HCT116 (cell line): ENCODE measurements around the gene LCE3D.

Source experiments
- EGR1 ChIP-seq: IDR thresholded peaks from 2 replicates; pipeline ENCODE4 v1.6.1; 2012; ENCODE audit warnings: low read depth
- EZH2 ChIP-seq: fragments of 200-600 bp; sonication (generic); IDR thresholded peaks from 2 replicates; pipeline ENCODE4 v1.6.1; 2017; ENCODE audit warnings: antibody characterized with exemption, mixed run types
- FOSL1 ChIP-seq: IDR thresholded peaks from 2 replicates; pipeline ENCODE4 v1.6.1; 2012; ENCODE audit warnings: low read depth
- JUND ChIP-seq: IDR thresholded peaks from 2 replicates; pipeline ENCODE4 v1.6.1; 2012
- POLR2A ChIP-seq: IDR thresholded peaks from 2 replicates; pipeline ENCODE4 v1.7.0; 2011; ENCODE audit warnings: borderline replicate concordance; ENCODE audit not compliant: insufficient read depth, insufficient read length; ENCODE audit errors: extremely low read depth
- POLR2AphosphoS5 ChIP-seq: IDR thresholded peaks from 2 replicates; pipeline ENCODE4 v1.6.1; 2011; ENCODE audit warnings: mild to moderate bottlenecking, low read depth, low read length, moderate library complexity
- RAD21 ChIP-seq: IDR thresholded peaks from 2 replicates; pipeline ENCODE4 v1.6.1; 2012; ENCODE audit warnings: low read depth, mild to moderate bottlenecking
- REST ChIP-seq: IDR thresholded peaks from 2 replicates; pipeline ENCODE4 v1.6.1; 2012; ENCODE audit warnings: low read depth
- SIN3A ChIP-seq: IDR thresholded peaks from 2 replicates; pipeline ENCODE4 v1.6.1; 2012; ENCODE audit warnings: low read depth
- SRF ChIP-seq: IDR thresholded peaks from 2 replicates; pipeline ENCODE4 v1.6.1; 2012; ENCODE audit warnings: low read depth
- TF ChIP-seq, protein P1 (sequence below), 3 experiments: fragments of 200-600 bp in 1 of 3; sonication (generic) in 1 of 3; IDR thresholded peaks in 2 of 3; conservative IDR thresholded peaks in 1 of 3; 2 replicates each; pipeline ENCODE4 v1.5.1; 2012 to 2017; ENCODE audit warnings: low read depth in 2 of 3, low read length in 2 of 3, antibody characterized with exemption in 1 of 3, borderline replicate concordance in 1 of 3, control low read depth in 1 of 3, mild to moderate bottlenecking in 1 of 3, mixed read lengths in 1 of 3, mixed run types in 1 of 3, moderate library complexity in 1 of 3; ENCODE audit not compliant: insufficient read depth in 1 of 3
- TF ChIP-seq, protein P2 (sequence below): IDR thresholded peaks from 2 replicates; pipeline ENCODE4 v1.6.1; 2011; ENCODE audit warnings: mild to moderate bottlenecking, low read length, moderate library complexity; ENCODE audit not compliant: insufficient replicate concordance; ENCODE audit errors: extremely low read depth

DNA sequence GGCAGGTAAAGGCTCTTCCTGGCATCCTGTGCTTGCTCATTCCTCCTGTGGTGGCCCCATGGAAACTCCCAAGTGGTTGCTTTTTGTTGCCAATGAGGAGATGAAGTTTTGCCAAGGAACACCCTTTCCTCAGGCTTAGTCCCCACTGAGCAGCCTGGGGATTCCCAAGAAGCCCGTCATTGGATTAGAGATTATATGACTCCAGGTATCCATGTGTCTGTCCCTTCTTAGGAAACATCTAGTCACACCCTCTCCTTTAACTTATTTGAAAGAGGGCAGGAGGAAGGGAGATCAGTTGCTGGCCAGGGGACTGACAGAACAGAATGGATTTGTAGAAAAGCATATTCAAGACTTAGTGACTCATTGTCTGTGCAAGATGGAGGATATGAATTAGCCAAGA is 46.4 kb upstream of the LCE3D start:
- no peak for TF ChIP-seq POLR2A
- no peak for TF ChIP-seq EZH2
- TF ChIP-seq, protein P1, sequence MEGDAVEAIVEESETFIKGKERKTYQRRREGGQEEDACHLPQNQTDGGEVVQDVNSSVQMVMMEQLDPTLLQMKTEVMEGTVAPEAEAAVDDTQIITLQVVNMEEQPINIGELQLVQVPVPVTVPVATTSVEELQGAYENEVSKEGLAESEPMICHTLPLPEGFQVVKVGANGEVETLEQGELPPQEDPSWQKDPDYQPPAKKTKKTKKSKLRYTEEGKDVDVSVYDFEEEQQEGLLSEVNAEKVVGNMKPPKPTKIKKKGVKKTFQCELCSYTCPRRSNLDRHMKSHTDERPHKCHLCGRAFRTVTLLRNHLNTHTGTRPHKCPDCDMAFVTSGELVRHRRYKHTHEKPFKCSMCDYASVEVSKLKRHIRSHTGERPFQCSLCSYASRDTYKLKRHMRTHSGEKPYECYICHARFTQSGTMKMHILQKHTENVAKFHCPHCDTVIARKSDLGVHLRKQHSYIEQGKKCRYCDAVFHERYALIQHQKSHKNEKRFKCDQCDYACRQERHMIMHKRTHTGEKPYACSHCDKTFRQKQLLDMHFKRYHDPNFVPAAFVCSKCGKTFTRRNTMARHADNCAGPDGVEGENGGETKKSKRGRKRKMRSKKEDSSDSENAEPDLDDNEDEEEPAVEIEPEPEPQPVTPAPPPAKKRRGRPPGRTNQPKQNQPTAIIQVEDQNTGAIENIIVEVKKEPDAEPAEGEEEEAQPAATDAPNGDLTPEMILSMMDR (IDR thresholded peaks at IDR 0.05 in 2 of 3, conservative IDR thresholded peaks at IDR 0.05 in 1 of 3; ENCODE audit: borderline replicate concordance in 1 of 3, insufficient read depth in 1 of 3, low read depth in 2 of 3, low read length in 2 of 3): no peak
- no peak for TF ChIP-seq POLR2AphosphoS5
- TF ChIP-seq EGR1: no peak
- TF ChIP-seq, protein P2, sequence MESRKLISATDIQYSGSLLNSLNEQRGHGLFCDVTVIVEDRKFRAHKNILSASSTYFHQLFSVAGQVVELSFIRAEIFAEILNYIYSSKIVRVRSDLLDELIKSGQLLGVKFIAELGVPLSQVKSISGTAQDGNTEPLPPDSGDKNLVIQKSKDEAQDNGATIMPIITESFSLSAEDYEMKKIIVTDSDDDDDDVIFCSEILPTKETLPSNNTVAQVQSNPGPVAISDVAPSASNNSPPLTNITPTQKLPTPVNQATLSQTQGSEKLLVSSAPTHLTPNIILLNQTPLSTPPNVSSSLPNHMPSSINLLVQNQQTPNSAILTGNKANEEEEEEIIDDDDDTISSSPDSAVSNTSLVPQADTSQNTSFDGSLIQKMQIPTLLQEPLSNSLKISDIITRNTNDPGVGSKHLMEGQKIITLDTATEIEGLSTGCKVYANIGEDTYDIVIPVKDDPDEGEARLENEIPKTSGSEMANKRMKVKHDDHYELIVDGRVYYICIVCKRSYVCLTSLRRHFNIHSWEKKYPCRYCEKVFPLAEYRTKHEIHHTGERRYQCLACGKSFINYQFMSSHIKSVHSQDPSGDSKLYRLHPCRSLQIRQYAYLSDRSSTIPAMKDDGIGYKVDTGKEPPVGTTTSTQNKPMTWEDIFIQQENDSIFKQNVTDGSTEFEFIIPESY: no peak
- TF ChIP-seq FOSL1: no peak
- TF ChIP-seq SIN3A: no peak
- TF ChIP-seq JUND: no peak
- TF ChIP-seq REST: no peak
- TF ChIP-seq SRF: no peak
- TF ChIP-seq RAD21: no peak
